HepG2 (cell line): ENCODE measurements around the gene TENM3. TPM values are rescaled to one million over a fixed set of nuclear protein-coding genes. Genes with fewer than 3 reads are reported as not detected.

Experiments used
- ATAC-seq: fragments of 200-7000 bp; cut with Tn5 transposase; 3 replicates; pipeline ENCODE4 v1.9.1; 2020; ENCODE audit warnings: mild to moderate bottlenecking, moderate library complexity
- BruUV-seq: library from RNA; stranded (reverse); fragments of 400-500 nt; replicated peaks from 2 replicates; lab custom pipeline; 2021; lab: Mats Ljungman, UMichigan
- CTCF ChIA-PET: fragments of 300-600 bp; formaldehyde crosslinking; extraction: SDS; loops from one replicate; lab custom pipeline; 2021; ENCODE audit warnings: low total read pairs, inconsistent platforms, low intra/inter-chr PET ratio; lab: Yijun Ruan, JAX
- POLR2A ChIA-PET: fragments of 350-600 bp; sonication (Branson Sonifier 250); formaldehyde crosslinking; loops from one replicate; lab custom pipeline; 2020; ENCODE audit warnings: antibody characterized with exemption, inconsistent platforms; lab: Yijun Ruan, JAX
- DNase-seq: peaks from one replicate; pipeline ENCODE4 v3.0.0-alpha.2; 2015; ENCODE audit warnings: low spot score
- FAIRE-seq: peaks from 3 replicates; lab custom pipeline; 2011; peaks lifted over from hg19 to GRCh38; lab: Jason Lieb, UNC
- H2AFZ ChIP-seq: one replicate; pipeline ENCODE4 v1.6.1; 2011; ENCODE audit warnings: low read length, inconsistent platforms
- H3K27ac ChIP-seq: fragments of 300-600 bp; 3 replicates; pipeline ENCODE4 v1.8.0; 2011; ENCODE audit warnings: mixed run types, mild to moderate bottlenecking, mixed read lengths, low read length, inconsistent platforms; ENCODE audit not compliant: insufficient read depth; ENCODE audit errors: extremely low read length
- H3K27me3 ChIP-seq, 2 experiments: fragments of 200-600 bp in 1 of 2; 2 replicates in 1 of 2; 3 replicates in 1 of 2; pipeline versions ENCODE4 v1.6.0 to v1.8.0; 2011; ENCODE audit warnings: low read length in 2 of 2, mild to moderate bottlenecking in 2 of 2, moderate library complexity in 2 of 2, inconsistent platforms in 1 of 2; ENCODE audit not compliant: insufficient read depth in 2 of 2, control insufficient read depth in 1 of 2
- H3K36me3 ChIP-seq, 2 experiments: fragments of 200-600 bp in 1 of 2; replicated peaks in 1 of 2; 2 replicates in 1 of 2; 3 replicates in 1 of 2; pipeline versions ENCODE4 v1.5.1 to v1.8.0; 2011; ENCODE audit warnings: low read length in 2 of 2, inconsistent platforms in 1 of 2; ENCODE audit not compliant: insufficient read depth in 2 of 2, control insufficient read depth in 1 of 2
- H3K4me1 ChIP-seq: 2 replicates; pipeline ENCODE4 v1.5.1; 2012; ENCODE audit warnings: low read length, inconsistent platforms; ENCODE audit not compliant: insufficient read depth
- H3K4me2 ChIP-seq: 2 replicates; pipeline ENCODE4 v1.6.0; 2011; ENCODE audit warnings: low read depth, low read length, inconsistent platforms
- H3K4me3 ChIP-seq, 3 experiments: fragments of 200-600 bp in 1 of 3; sonication (generic), shearing (Covaris generic) in 1 of 3; replicated peaks in 1 of 3; 2 replicates each; pipeline ENCODE4 v1.5.1; 2011 to 2016; ENCODE audit warnings: low read length in 3 of 3, inconsistent platforms in 2 of 3, low read depth in 2 of 3, mild to moderate bottlenecking in 2 of 3, control low read depth in 1 of 3, mixed read lengths in 1 of 3; ENCODE audit not compliant: insufficient read depth in 1 of 3
- H3K79me2 ChIP-seq: one replicate; pipeline ENCODE4 v1.6.1; 2011; ENCODE audit warnings: low read length, inconsistent platforms; ENCODE audit not compliant: insufficient read depth
- H3K9ac ChIP-seq: 2 replicates; pipeline ENCODE4 v1.6.0; 2011; ENCODE audit warnings: mild to moderate bottlenecking, low read depth, low read length, inconsistent platforms; ENCODE audit not compliant: insufficient read depth
- H3K9me3 ChIP-seq: 2 replicates; pipeline ENCODE4 v1.5.1; 2012; ENCODE audit warnings: mild to moderate bottlenecking, low read length
- H4K20me1 ChIP-seq: 2 replicates; pipeline ENCODE4 v1.6.0; 2011; ENCODE audit warnings: inconsistent platforms, mild to moderate bottlenecking, low read length, moderate library complexity; ENCODE audit not compliant: insufficient read depth
- ADNP ChIP-seq: sonication (generic); formaldehyde crosslinking; IDR thresholded peaks from 2 replicates; pipeline ENCODE4 v1.4.0; 2020; ENCODE audit warnings: missing genetic modification reagents
- HHEX ChIP-seq: IDR thresholded peaks from 2 replicates; pipeline ENCODE4 v1.6.1; 2016; ENCODE audit warnings: control low read depth
- HOMEZ ChIP-seq: IDR thresholded peaks from 2 replicates; pipeline ENCODE4 v1.6.1; 2016; ENCODE audit warnings: low read depth
- JARID2 ChIP-seq: sonication (generic); formaldehyde crosslinking; IDR thresholded peaks from 2 replicates; pipeline ENCODE4 v1.8.1; 2023; ENCODE audit warnings: missing genetic modification reagents, inconsistent platforms; ENCODE audit not compliant: insufficient replicate concordance
- KLF12 ChIP-seq: sonication (generic); formaldehyde crosslinking; IDR thresholded peaks from 2 replicates; pipeline ENCODE4 v1.4.0; 2020; ENCODE audit warnings: missing genetic modification reagents, borderline replicate concordance
- NFE2L2 ChIP-seq: fragments of 150-350 bp; IDR thresholded peaks from 2 replicates; pipeline ENCODE4 v1.6.1; 2014; ENCODE audit warnings: low read length
- TGIF2 ChIP-seq: IDR thresholded peaks from 2 replicates; pipeline ENCODE4 v1.6.1; 2016; ENCODE audit warnings: control low read depth, missing compliant biosample characterization
- ZNF275 ChIP-seq: sonication (generic); formaldehyde crosslinking; IDR thresholded peaks from 2 replicates; pipeline ENCODE4 v1.8.0; 2022; ENCODE audit warnings: missing genetic modification reagents, mild to moderate bottlenecking, inconsistent platforms, borderline replicate concordance
- ZNF562 ChIP-seq: sonication (generic); formaldehyde crosslinking; IDR thresholded peaks from 2 replicates; pipeline ENCODE4 v1.8.0; 2022; ENCODE audit warnings: missing genetic modification reagents, borderline replicate concordance
- ZNF678 ChIP-seq: sonication (generic); formaldehyde crosslinking; IDR thresholded peaks from 2 replicates; pipeline ENCODE4 v1.4.0; 2020; ENCODE audit warnings: mild to moderate bottlenecking, missing genetic modification reagents
- ZNF746 ChIP-seq: sonication (generic); formaldehyde crosslinking; IDR thresholded peaks from 2 replicates; pipeline ENCODE4 v1.8.0; 2022; ENCODE audit warnings: mild to moderate bottlenecking, missing genetic modification reagents
- ZNF781 ChIP-seq: sonication (generic); formaldehyde crosslinking; IDR thresholded peaks from 2 replicates; pipeline ENCODE4 v1.5.1; 2020; ENCODE audit warnings: borderline replicate concordance, mild to moderate bottlenecking, missing genetic modification reagents; ENCODE audit errors: not compliant biosample characterization
- ZNF790 ChIP-seq: sonication (generic); formaldehyde crosslinking; IDR thresholded peaks from 2 replicates; pipeline ENCODE4 v1.8.0; 2022; ENCODE audit warnings: missing genetic modification reagents, mild to moderate bottlenecking, borderline replicate concordance
- ZNF883 ChIP-seq: sonication (generic); formaldehyde crosslinking; IDR thresholded peaks from 2 replicates; pipeline ENCODE4 v1.5.1; 2020; ENCODE audit warnings: mild to moderate bottlenecking, missing genetic modification reagents; ENCODE audit errors: not compliant biosample characterization
- WGBS: methylation state at CpG from one replicate; pipeline ENCODE4 v1.1.6; 2017; ENCODE audit warnings: low lambda C conversion rate; 5-methylcytosine and 5-hydroxymethylcytosine counted together
- in situ Hi-C: cut with HindIII; loops from 2 replicates; pipeline ENCODE4 v1.10.0; 2017; ENCODE audit warnings: low pct_unique_long_range_greater_than_20kb; ENCODE audit not compliant: extremely low pct_ligation_motif_present
- intact Hi-C: fragments of 100-400 bp; cut with micrococcal nuclease; formaldehyde crosslinking; loops from one replicate; pipeline ENCODE4 v1.10.0; 2022; ENCODE audit not compliant: unreplicated experiment
- polyA plus RNA-seq, 8 experiments: library from polyadenylated mRNA; depleted of rRNA in 3 of 8; stranded (reverse) in 7 of 8; unstranded in 1 of 8; fragments of >200 nt; fragmentation: Illumina TruSeq in 4 of 8; extraction: Trizol in 4 of 8; gene quantifications; 2 replicates each; pipeline versions ENCODE4 v1.2.1 to v1.2.3, GENCODE V29; 2011 to 2016; ENCODE audit warnings: low read depth in 4 of 8, missing spikeins in 1 of 8, mixed read lengths in 1 of 8; ENCODE audit not compliant: insufficient read depth in 1 of 8
- total RNA-seq, 5 experiments: library from RNA; depleted of rRNA; stranded (reverse); fragments of >200 nt; fragmentation: Illumina TruSeq; extraction: Trizol; gene quantifications; 2 replicates each; pipeline ENCODE4 v1.2.3, GENCODE V29; 2016; ENCODE audit warnings: low read depth in 1 of 5
- TF ChIP-seq, protein P1 (sequence below): sonication (generic); formaldehyde crosslinking; conservative IDR thresholded peaks from 2 replicates; pipeline ENCODE4 v1.4.0; 2020; ENCODE audit warnings: missing genetic modification reagents
- TF ChIP-seq, protein P2 (sequence below): sonication (generic); formaldehyde crosslinking; IDR thresholded peaks from 2 replicates; pipeline ENCODE4 v1.5.0; 2020; ENCODE audit warnings: missing genetic modification reagents
- TF ChIP-seq, protein P3 (sequence below): sonication (generic); formaldehyde crosslinking; IDR thresholded peaks from 2 replicates; pipeline ENCODE4 v1.8.0; 2022; ENCODE audit warnings: mild to moderate bottlenecking, missing genetic modification reagents, moderate library complexity

The TENM3 gene
- total and polyA plus RNA-seq, 2 of the 13 experiments (the other 11 are each of a cell fraction or from before 2014, with no cell fraction given): 0.04 TPM; not detected in 1

- CTCF ChIA-PET: no interaction called here
- WGBS: 54% methylated on average over 8 of the region's 8 CpGs
- H3K4me3 ChIP-seq: no peak overlapping the region
- TF ChIP-seq ZNF678 (CRISPR knock-in tag): no peak
- TF ChIP-seq, protein P1, sequence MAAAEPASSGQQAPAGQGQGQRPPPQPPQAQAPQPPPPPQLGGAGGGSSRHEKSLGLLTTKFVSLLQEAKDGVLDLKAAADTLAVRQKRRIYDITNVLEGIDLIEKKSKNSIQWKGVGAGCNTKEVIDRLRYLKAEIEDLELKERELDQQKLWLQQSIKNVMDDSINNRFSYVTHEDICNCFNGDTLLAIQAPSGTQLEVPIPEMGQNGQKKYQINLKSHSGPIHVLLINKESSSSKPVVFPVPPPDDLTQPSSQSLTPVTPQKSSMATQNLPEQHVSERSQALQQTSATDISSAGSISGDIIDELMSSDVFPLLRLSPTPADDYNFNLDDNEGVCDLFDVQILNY (CRISPR knock-in tag): no peak
- no peak for TF ChIP-seq JARID2 (CRISPR knock-in tag)
- TF ChIP-seq ZNF562: no peak
- no peak for TF ChIP-seq NFE2L2
- TF ChIP-seq, protein P2, sequence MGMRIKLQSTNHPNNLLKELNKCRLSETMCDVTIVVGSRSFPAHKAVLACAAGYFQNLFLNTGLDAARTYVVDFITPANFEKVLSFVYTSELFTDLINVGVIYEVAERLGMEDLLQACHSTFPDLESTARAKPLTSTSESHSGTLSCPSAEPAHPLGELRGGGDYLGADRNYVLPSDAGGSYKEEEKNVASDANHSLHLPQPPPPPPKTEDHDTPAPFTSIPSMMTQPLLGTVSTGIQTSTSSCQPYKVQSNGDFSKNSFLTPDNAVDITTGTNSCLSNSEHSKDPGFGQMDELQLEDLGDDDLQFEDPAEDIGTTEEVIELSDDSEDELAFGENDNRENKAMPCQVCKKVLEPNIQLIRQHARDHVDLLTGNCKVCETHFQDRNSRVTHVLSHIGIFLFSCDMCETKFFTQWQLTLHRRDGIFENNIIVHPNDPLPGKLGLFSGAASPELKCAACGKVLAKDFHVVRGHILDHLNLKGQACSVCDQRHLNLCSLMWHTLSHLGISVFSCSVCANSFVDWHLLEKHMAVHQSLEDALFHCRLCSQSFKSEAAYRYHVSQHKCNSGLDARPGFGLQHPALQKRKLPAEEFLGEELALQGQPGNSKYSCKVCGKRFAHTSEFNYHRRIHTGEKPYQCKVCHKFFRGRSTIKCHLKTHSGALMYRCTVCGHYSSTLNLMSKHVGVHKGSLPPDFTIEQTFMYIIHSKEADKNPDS: no peak
- TF ChIP-seq ADNP (CRISPR knock-in tag): no peak
- TF ChIP-seq ZNF275: no peak
- no peak for TF ChIP-seq ZNF781 (CRISPR knock-in tag)
- TF ChIP-seq HHEX (CRISPR knock-in tag): no peak
- TF ChIP-seq KLF12 (CRISPR knock-in tag): no peak
- no peak for TF ChIP-seq ZNF746 (CRISPR knock-in tag)
- no peak for TF ChIP-seq ZNF790 (CRISPR knock-in tag)
- TF ChIP-seq TGIF2 (CRISPR knock-in tag): no peak
- no peak for TF ChIP-seq ZNF883
- no peak for TF ChIP-seq HOMEZ (CRISPR knock-in tag)
- TF ChIP-seq, protein P3, sequence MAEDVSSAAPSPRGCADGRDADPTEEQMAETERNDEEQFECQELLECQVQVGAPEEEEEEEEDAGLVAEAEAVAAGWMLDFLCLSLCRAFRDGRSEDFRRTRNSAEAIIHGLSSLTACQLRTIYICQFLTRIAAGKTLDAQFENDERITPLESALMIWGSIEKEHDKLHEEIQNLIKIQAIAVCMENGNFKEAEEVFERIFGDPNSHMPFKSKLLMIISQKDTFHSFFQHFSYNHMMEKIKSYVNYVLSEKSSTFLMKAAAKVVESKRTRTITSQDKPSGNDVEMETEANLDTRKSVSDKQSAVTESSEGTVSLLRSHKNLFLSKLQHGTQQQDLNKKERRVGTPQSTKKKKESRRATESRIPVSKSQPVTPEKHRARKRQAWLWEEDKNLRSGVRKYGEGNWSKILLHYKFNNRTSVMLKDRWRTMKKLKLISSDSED (CRISPR knock-in tag): no peak
- no peaks in the 10 kb centered on the region for H4K20me1 ChIP-seq
- H3K36me3 ChIP-seq: no peaks in the 10 kb centered on the region
- in situ Hi-C loops: no loop called here
- DNase-seq: no peak
- no peak for FAIRE-seq
- no peak overlapping the region for H2AFZ ChIP-seq
- peaks cover 14% of the 10 kb centered on the region for H3K4me1 ChIP-seq
- POLR2A ChIA-PET: no interaction called here
- no peak overlapping the region for H3K9ac ChIP-seq
- H3K27me3 ChIP-seq: no peaks in the 10 kb centered on the region; a peak in 1 of 5 replicates
- no TSS peak for BruUV-seq
- H3K27ac ChIP-seq: no peak overlapping the region
- intact Hi-C loops: no loop called here
- H3K4me2 ChIP-seq: no peak overlapping the region
- no peaks in the 10 kb centered on the region for H3K79me2 ChIP-seq
- no peaks in the 10 kb centered on the region for H3K9me3 ChIP-seq
- no peak for ATAC-seq
Measured at GRCh38 chr4:182624281-182624680, 381.1 kb downstream of the TENM3 start.
